GM23338 (cell line): Measurements from ENCODE around the gene ZNF333. TPM values are rescaled to one million over a fixed set of nuclear protein-coding genes. Genes with fewer than 3 reads are reported as not detected.

Experiments
- ATAC-seq: fragments of 200-7000 bp; cut with Tn5 transposase; 3 replicates; pipeline ENCODE4 v1.9.1; 2020
- DNase-seq: peaks from one replicate; pipeline ENCODE4 v3.0.0-alpha.2; 2015; ENCODE audit warnings: low spot score
- H2AFZ ChIP-seq: fragments of 200-600 bp; sonication (generic); 2 replicates; pipeline ENCODE4 v1.8.0; 2016; ENCODE audit warnings: antibody characterized with exemption, mild to moderate bottlenecking, moderate library complexity
- H3F3A ChIP-seq: fragments of 200-600 bp; sonication (generic); replicated peaks from 2 replicates; pipeline ENCODE4 v1.8.0; 2017; ENCODE audit warnings: antibody characterized with exemption, mixed run types, low read depth
- H3K27ac ChIP-seq: fragments of 200-600 bp; sonication (generic); 2 replicates; pipeline ENCODE4 v1.6.1; 2016; ENCODE audit warnings: low read depth
- H3K27me3 ChIP-seq: fragments of 200-600 bp; sonication (generic); 2 replicates; pipeline ENCODE4 v1.8.0; 2016; ENCODE audit warnings: mild to moderate bottlenecking, mixed run types, moderate library complexity; ENCODE audit not compliant: insufficient read depth
- H3K36me3 ChIP-seq: fragments of 200-600 bp; sonication (generic); 2 replicates; pipeline ENCODE4 v1.8.0; 2016; ENCODE audit warnings: mild to moderate bottlenecking; ENCODE audit not compliant: insufficient read depth
- H3K4me1 ChIP-seq: fragments of 200-600 bp; sonication (generic); 2 replicates; pipeline ENCODE4 v1.8.0; 2016; ENCODE audit warnings: mild to moderate bottlenecking, moderate library complexity; ENCODE audit not compliant: insufficient read depth
- H3K4me2 ChIP-seq: fragments of 200-600 bp; sonication (generic); 2 replicates; pipeline ENCODE4 v1.7.1; 2017; ENCODE audit warnings: mixed run types
- H3K4me3 ChIP-seq: fragments of 200-600 bp; sonication (generic); 2 replicates; pipeline ENCODE4 v1.6.1; 2016; ENCODE audit warnings: mixed run types
- H3K79me2 ChIP-seq: fragments of 200-600 bp; sonication (generic); replicated peaks from 2 replicates; pipeline ENCODE4 v1.8.0; 2017; ENCODE audit warnings: mild to moderate bottlenecking; ENCODE audit not compliant: insufficient read depth
- H3K9me2 ChIP-seq: fragments of 200-600 bp; sonication (generic); 2 replicates; pipeline ENCODE4 v1.8.0; 2017; ENCODE audit not compliant: insufficient read depth
- H4K20me1 ChIP-seq: fragments of 200-600 bp; sonication (generic); replicated peaks from 2 replicates; pipeline ENCODE4 v1.8.0; 2017; ENCODE audit warnings: mild to moderate bottlenecking; ENCODE audit not compliant: insufficient read depth
- H3K27ac Mint-ChIP-seq: 2 replicates; pipeline ENCODE4 v1.8.0; 2020; ENCODE audit warnings: inconsistent platforms, mild to moderate bottlenecking, moderate library complexity, mixed read lengths
- H3K27me3 Mint-ChIP-seq: 3 replicates; pipeline ENCODE4 v1.8.0; 2022; ENCODE audit warnings: low read depth, mild to moderate bottlenecking, moderate library complexity, mixed read lengths, inconsistent platforms; ENCODE audit not compliant: insufficient read depth, poor library complexity
- H3K36me3 Mint-ChIP-seq: 3 replicates; pipeline ENCODE4 v1.8.0; 2021; ENCODE audit warnings: low read depth, mild to moderate bottlenecking, inconsistent platforms, moderate library complexity, mixed read lengths
- H3K4me1 Mint-ChIP-seq: 3 replicates; pipeline ENCODE4 v1.8.0; 2020; ENCODE audit warnings: mild to moderate bottlenecking, inconsistent platforms, mixed read lengths
- H3K4me3 Mint-ChIP-seq: 3 replicates; pipeline ENCODE4 v1.8.0; 2021; ENCODE audit warnings: moderate library complexity, mild to moderate bottlenecking, inconsistent platforms, mixed read lengths
- H3K9me3 Mint-ChIP-seq: 3 replicates; pipeline ENCODE4 v1.8.0; 2020; ENCODE audit warnings: moderate library complexity, mild to moderate bottlenecking, inconsistent platforms, mixed read lengths
- CTCF ChIP-seq, 2 experiments: fragments of 200-600 bp in 1 of 2; sonication (generic) in 1 of 2; conservative IDR thresholded peaks; 2 replicates each; pipeline versions ENCODE4 v1.5.1 to v1.6.1; 2016 to 2017; ENCODE audit warnings: antibody characterized with exemption in 2 of 2, low read depth in 2 of 2, mild to moderate bottlenecking in 2 of 2, moderate library complexity in 1 of 2
- ETS1 ChIP-seq: IDR thresholded peaks from 2 replicates; pipeline ENCODE4 v1.6.1; 2016; ENCODE audit warnings: antibody characterized with exemption
- EZH2 ChIP-seq: fragments of 200-600 bp; sonication (generic); IDR thresholded peaks from one replicate; pipeline ENCODE4 v1.8.0; 2017; ENCODE audit warnings: antibody characterized with exemption, mild to moderate bottlenecking, low read depth; ENCODE audit not compliant: unreplicated experiment
- EZH2phosphoT487 ChIP-seq: fragments of 200-600 bp; sonication (generic); IDR thresholded peaks from one replicate; pipeline ENCODE4 v1.8.1; 2018; ENCODE audit warnings: antibody characterized with exemption; ENCODE audit not compliant: unreplicated experiment
- JUNB ChIP-seq: IDR thresholded peaks from one replicate; pipeline ENCODE4 v1.6.1; 2016; ENCODE audit warnings: antibody characterized with exemption; ENCODE audit not compliant: unreplicated experiment
- POLR2AphosphoS5 ChIP-seq: IDR thresholded peaks from 2 replicates; pipeline ENCODE4 v1.6.1; 2016; ENCODE audit warnings: antibody characterized with exemption, low read depth
- REST ChIP-seq: IDR thresholded peaks from one replicate; pipeline ENCODE4 v1.6.1; 2018; ENCODE audit warnings: antibody characterized with exemption; ENCODE audit not compliant: unreplicated experiment
- STAT1 ChIP-seq: IDR thresholded peaks from one replicate; pipeline ENCODE4 v1.6.1; 2016; ENCODE audit warnings: antibody characterized with exemption; ENCODE audit not compliant: unreplicated experiment
- ZNF331 ChIP-seq: fragments of 250-450 bp; sonication (Bioruptor Pico); IDR thresholded peaks from 2 replicates; pipeline ENCODE4 v1.5.0; 2020; ENCODE audit warnings: low read depth, mild to moderate bottlenecking, moderate library complexity
- ZNF462 ChIP-seq: fragments of 250-450 bp; sonication (Bioruptor Pico); IDR thresholded peaks from 2 replicates; pipeline ENCODE4 v1.5.0; 2020; ENCODE audit warnings: mild to moderate bottlenecking, moderate library complexity
- polyA plus RNA-seq: library from polyadenylated mRNA; unstranded; fragments of >200 nt; fragmentation: Nextera tagmentation; extraction: Ambion mirVana; gene quantifications from 2 replicates; pipeline ENCODE4 v1.2.1, GENCODE V29; 2016
- total RNA-seq: library from RNA; depleted of rRNA; stranded (reverse); fragments of >200 nt; shearing (Covaris generic); gene quantifications from 2 replicates; pipeline ENCODE4 v1.2.3, GENCODE V29; 2014

ZNF333 gene
- total and polyA plus RNA-seq, 2 experiments from 2014 or later, result 7.2 to 21.6 TPM

GRCh38 chr19:14746886-14747285 lies 57.0 kb downstream of the ZNF333 start:
- Mint-ChIP-seq H3K27me3 (peaks cover 3% of the 10 kb centered on the region), H3K9me3 (peaks cover 29% of the 10 kb centered on the region), H3K4me3 (no peak overlapping the region), H3K36me3 (peaks cover 47% of the 10 kb centered on the region), H3K4me1 (no peaks in the 10 kb centered on the region), H3K27ac (no peak overlapping the region)
- ATAC-seq (no peak), DNase-seq (no peak)
- Histone ChIP-seq H3K27ac (no peak overlapping the region), H3K79me2 (no peaks in the 10 kb centered on the region), H3K4me3 (no peak overlapping the region), H3K9me2 (no peaks in the 10 kb centered on the region), H2AFZ (no peak overlapping the region), H4K20me1 (no peaks in the 10 kb centered on the region), H3K36me3 (0 out of 2 replicates have a peak, but pooled peaks cover 4% of the 10 kb centered on the region), H3K27me3 (no peaks in the 10 kb centered on the region), H3K4me2 (no peak overlapping the region), H3K4me1 (no peaks in the 10 kb centered on the region), H3F3A (no peaks in the 10 kb centered on the region; the same call in 1 of the 2 replicates)
- no peak for TF ChIP-seq EZH2phosphoT487

GRCh38 chr19:14748601-14749000 lies 58.8 kb downstream of the ZNF333 start:
- Histone ChIP-seq H3K27me3 (no peaks in the 10 kb centered on the region), H3K4me2 (no peak overlapping the region), H3K36me3 (no peaks in the 10 kb centered on the region), H3K4me1 (no peaks in the 10 kb centered on the region), H3K4me3 (no peak overlapping the region), H2AFZ (no peak overlapping the region), H4K20me1 (no peaks in the 10 kb centered on the region), H3K79me2 (no peaks in the 10 kb centered on the region), H3F3A (no peaks in the 10 kb centered on the region; the same call in 1 of the 2 replicates), H3K9me2 (no peaks in the 10 kb centered on the region), H3K27ac (no peak overlapping the region)
- H3K9me3 Mint-ChIP-seq, result peaks cover 13% of the 10 kb centered on the region; the same call in 2 of the 3 replicates
- no peaks in the 10 kb centered on the region for H3K27me3 Mint-ChIP-seq
- no peak overlapping the region for H3K4me3 Mint-ChIP-seq
- no peaks in the 10 kb centered on the region for H3K4me1 Mint-ChIP-seq
- no peak for DNase-seq
- H3K27ac Mint-ChIP-seq, result no peak overlapping the region
- H3K36me3 Mint-ChIP-seq, result peaks cover 38% of the 10 kb centered on the region
- ATAC-seq, result no peak
- TF ChIP-seq JUNB (no peak), ZNF462 (no peak), POLR2AphosphoS5 (no peak), ZNF331 (CRISPR knock-in tag) (no peak), STAT1 (no peak), EZH2 (no peak), ETS1 (no peak), CTCF (conservative IDR thresholded peaks at IDR 0.05; ENCODE audit: low read depth in 2 of 2) (no peak), REST (no peak)
